Measurements from ENCODE around the gene MRPL19. TPM values are rescaled to one million over a fixed set of nuclear protein-coding genes. Genes with fewer than 3 reads are reported as not detected.

Gene MRPL19
- total RNA-seq (2013) = 26.2 TPM
- polyA plus RNA-seq = 10 to 100 TPM in 2 of 3 donors, 1 to 10 TPM in 1; 4.5 to 25.0 (median 25.0) TPM
- polyA minus RNA-seq = 11.2 and 11.9 TPM in 2 replicates
- total RNA-seq = 1.5 to 16.0 (median 11.8) reads per million in 11 experiments

GRCh38 chr2:75646583-75647425 is at the start of gene MRPL19:
TSS of gene MRPL19 (plus strand) at chr2:75646783. CDS start at chr2:75646808, 25 bp downstream.
- Histone ChIP-seq H3K4me1 (ENCODE audit: control insufficient read depth in 1 of 2, insufficient read depth in 2 of 2, low read length in 2 of 2) (peaks cover 8 to 10% of the 10 kb centered on the region in 2 donors), H4K20me1 (ENCODE audit: insufficient read depth, low read length) (no peaks in the 10 kb centered on the region), H3K9ac (ENCODE audit: insufficient read depth, low read length, poor library complexity, severe bottlenecking) (peak within 1 kb of the TSS; percentile 88), H3K27me3 (ENCODE audit: control insufficient read depth in 2 of 2, insufficient read depth in 2 of 2, low read length in 2 of 2) (no peaks in the 10 kb centered on the region), H2AFZ (ENCODE audit: insufficient read depth, low read depth, low read length, poor library complexity, severe bottlenecking) (peak within 1 kb of the TSS; percentile 98), H3K79me2 (ENCODE audit: insufficient read depth, low read length) (peaks cover 13% of the 10 kb centered on the region), H3K4me3 (replicated peaks in 1 of 3; ENCODE audit: low read depth in 2 of 3, low read length in 3 of 3) (peak within 1 kb of the TSS; percentile 55 to 94 (median 89)), H3K4me2 (replicated peaks; ENCODE audit: extremely low read depth, low read length, poor library complexity, severe bottlenecking) (peak within 1 kb of the TSS; percentile 86), H3K36me3 (replicated peaks in 1 of 2; ENCODE audit: control insufficient read depth in 1 of 2, insufficient read depth in 2 of 2, low read length in 2 of 2) (peaks cover 21 to 32% of the 10 kb centered on the region in 2 donors), H3K27ac (ENCODE audit: low read depth in 1 of 2, low read length in 2 of 2) (peak within 1 kb of the TSS in 1 of 2 donors; percentile 81), H3K9me3 (replicated peaks in 1 of 2; ENCODE audit: control insufficient read depth in 1 of 2, insufficient read depth in 1 of 2, low read length in 2 of 2) (no peaks in the 10 kb centered on the region)
- Mint-ChIP-seq H3K4me1 (peaks cover 6% of the 10 kb centered on the region), H3K36me3 (peaks cover 26 to 27% of the 10 kb centered on the region in 2 donors), H3K27me3 (ENCODE audit: low read depth in 3 of 3) (no peaks in the 10 kb centered on the region), H3K27ac (peak within 1 kb of the TSS in 5 of 7 donors; percentile 54 to 88 (median 79)), H3K4me3 (peak within 1 kb of the TSS; percentile 92), H3K9me3 (peaks cover 0 to 3% (median 0%) of the 10 kb centered on the region in 7 donors)
- intact Hi-C loops (cut with micrococcal nuclease) = no loop called here
- WGBS (ENCODE audit: insufficient coverage) = 0% methylated on average over 56 of the region's 60 CpGs
- DNase-seq = peak; percentile 66 to 79 (median 79)
- no peak for TF ChIP-seq CTCF (IDR thresholded peaks at IDR 0.05)

GRCh38 chr2:75596784-75597183 is 49.8 kb upstream of the MRPL19 start:
- Histone ChIP-seq H3K4me2 (replicated peaks; ENCODE audit: extremely low read depth, low read length, poor library complexity, severe bottlenecking) (no peak overlapping the region), H2AFZ (ENCODE audit: insufficient read depth, low read depth, low read length, poor library complexity, severe bottlenecking) (no peak overlapping the region), H3K27ac (ENCODE audit: low read depth in 1 of 2, low read length in 2 of 2) (no peak overlapping the region), H3K79me2 (ENCODE audit: insufficient read depth, low read length) (no peaks in the 10 kb centered on the region), H3K4me3 (replicated peaks in 1 of 3; ENCODE audit: low read depth in 2 of 3, low read length in 3 of 3) (no peak overlapping the region), H3K4me1 (ENCODE audit: control insufficient read depth in 1 of 2, insufficient read depth in 2 of 2, low read length in 2 of 2) (no peaks in the 10 kb centered on the region), H3K9me3 (replicated peaks in 1 of 2; ENCODE audit: control insufficient read depth in 1 of 2, insufficient read depth in 1 of 2, low read length in 2 of 2) (peaks cover 0 to 6% of the 10 kb centered on the region in 2 donors), H3K9ac (ENCODE audit: insufficient read depth, low read length, poor library complexity, severe bottlenecking) (no peak overlapping the region), H3K27me3 (ENCODE audit: control insufficient read depth in 2 of 2, insufficient read depth in 2 of 2, low read length in 2 of 2) (no peaks in the 10 kb centered on the region), H3K36me3 (replicated peaks in 1 of 2; ENCODE audit: control insufficient read depth in 1 of 2, insufficient read depth in 2 of 2, low read length in 2 of 2) (no peaks in the 10 kb centered on the region), H4K20me1 (ENCODE audit: insufficient read depth, low read length) (no peaks in the 10 kb centered on the region)
- Mint-ChIP-seq H3K27ac (no peak overlapping the region), H3K4me3 (no peak overlapping the region), H3K9me3 (peaks cover 0 to 12% (median 6%) of the 10 kb centered on the region in 7 donors), H3K27me3 (ENCODE audit: low read depth in 3 of 3) (peaks cover 3 to 8% (median 4%) of the 10 kb centered on the region in 3 donors), H3K4me1 (no peaks in the 10 kb centered on the region), H3K36me3 (no peaks in the 10 kb centered on the region)
- no peak for DNase-seq
- WGBS (ENCODE audit: insufficient coverage) = 75% methylated on average over 1 of the region's 4 CpGs
- intact Hi-C loops (cut with micrococcal nuclease) = no loop called here
- TF ChIP-seq CTCF (IDR thresholded peaks at IDR 0.05) = no peak

Measured in CD14-positive monocyte (primary cell).